ENCODE measurements around the gene KCNAB1. TPM values are rescaled to one million over a fixed set of nuclear protein-coding genes. Genes with fewer than 3 reads are reported as not detected.

The KCNAB1 gene
- total RNA-seq, 1 experiment from 2014 or later = 1.4 TPM

DNA sequence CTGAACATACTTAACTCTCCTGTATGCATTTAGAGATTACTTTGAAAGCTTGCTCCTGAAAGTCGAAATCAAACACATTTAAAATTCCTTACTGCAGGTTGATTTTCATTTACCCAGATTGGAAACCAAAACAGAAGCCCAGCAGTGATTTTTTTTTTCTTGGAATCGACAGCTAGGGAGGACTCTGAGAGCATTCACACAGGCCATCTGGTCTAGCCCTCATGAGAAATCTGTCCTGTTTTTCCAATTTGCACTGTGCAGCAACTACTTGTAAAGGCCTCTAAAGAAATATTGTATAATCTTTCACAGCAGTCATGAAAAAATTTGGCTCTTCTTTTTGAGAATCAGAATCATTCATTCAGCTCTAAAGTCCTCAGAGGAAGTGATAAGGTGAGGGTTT, 179.2 kb downstream of the KCNAB1 start:
- no peaks in the 10 kb centered on the region for H3K79me2 ChIP-seq (ENCODE audit: low read depth)
- DNase-seq = no peak
- no peak overlapping the region for H3K4me2 ChIP-seq
- no peak overlapping the region for H2AFZ ChIP-seq
- H3K27me3 ChIP-seq (ENCODE audit: insufficient read depth, low read depth) = no peaks in the 10 kb centered on the region
- H3K36me3 ChIP-seq (ENCODE audit: low read depth) = no peaks in the 10 kb centered on the region
- H3K9me2 ChIP-seq (ENCODE audit: insufficient read depth) = no peaks in the 10 kb centered on the region; the same call in 1 of the 2 replicates
- intact Hi-C loops (cut with micrococcal nuclease; ENCODE audit: unreplicated experiment) = no loop called here
- no peak overlapping the region for H3K27ac ChIP-seq
- no peak overlapping the region for H3K4me3 ChIP-seq
- H3K9me3 ChIP-seq (ENCODE audit: insufficient read depth, low read depth) = no peaks in the 10 kb centered on the region
- no peak for TF ChIP-seq EZH2 (IDR thresholded peaks at IDR 0.05; ENCODE audit: low read depth)
- TF ChIP-seq, protein P1, sequence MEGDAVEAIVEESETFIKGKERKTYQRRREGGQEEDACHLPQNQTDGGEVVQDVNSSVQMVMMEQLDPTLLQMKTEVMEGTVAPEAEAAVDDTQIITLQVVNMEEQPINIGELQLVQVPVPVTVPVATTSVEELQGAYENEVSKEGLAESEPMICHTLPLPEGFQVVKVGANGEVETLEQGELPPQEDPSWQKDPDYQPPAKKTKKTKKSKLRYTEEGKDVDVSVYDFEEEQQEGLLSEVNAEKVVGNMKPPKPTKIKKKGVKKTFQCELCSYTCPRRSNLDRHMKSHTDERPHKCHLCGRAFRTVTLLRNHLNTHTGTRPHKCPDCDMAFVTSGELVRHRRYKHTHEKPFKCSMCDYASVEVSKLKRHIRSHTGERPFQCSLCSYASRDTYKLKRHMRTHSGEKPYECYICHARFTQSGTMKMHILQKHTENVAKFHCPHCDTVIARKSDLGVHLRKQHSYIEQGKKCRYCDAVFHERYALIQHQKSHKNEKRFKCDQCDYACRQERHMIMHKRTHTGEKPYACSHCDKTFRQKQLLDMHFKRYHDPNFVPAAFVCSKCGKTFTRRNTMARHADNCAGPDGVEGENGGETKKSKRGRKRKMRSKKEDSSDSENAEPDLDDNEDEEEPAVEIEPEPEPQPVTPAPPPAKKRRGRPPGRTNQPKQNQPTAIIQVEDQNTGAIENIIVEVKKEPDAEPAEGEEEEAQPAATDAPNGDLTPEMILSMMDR (conservative IDR thresholded peaks at IDR 0.05) = no peak
- H3F3A ChIP-seq (ENCODE audit: insufficient read depth, low read depth) = no peaks in the 10 kb centered on the region
- H4K20me1 ChIP-seq (ENCODE audit: insufficient read depth) = no peaks in the 10 kb centered on the region
- H3K4me1 ChIP-seq (replicated peaks; ENCODE audit: insufficient read depth) = no peaks in the 10 kb centered on the region
- ChIA-PET CTCF (no interaction called here), POLR2A (ENCODE audit: unreplicated experiment) (no interaction called here)
- no TSS peak for BruUV-seq (replicated peaks)

GRCh38 chr3:156300371-156300770, 180.0 kb downstream of the KCNAB1 start:
- ChIA-PET CTCF (interaction anchor here (0.7 kb wide), 1 partner anchor 178 kb away, joined by 4 read pairs; no protein-coding TSS in a partner anchor), POLR2A (ENCODE audit: unreplicated experiment) (no interaction called here)
- Histone ChIP-seq H3K27ac (no peak overlapping the region), H2AFZ (no peak overlapping the region), H3K36me3 (ENCODE audit: low read depth) (no peaks in the 10 kb centered on the region), H3K9me3 (ENCODE audit: insufficient read depth, low read depth) (no peaks in the 10 kb centered on the region), H4K20me1 (ENCODE audit: insufficient read depth) (no peaks in the 10 kb centered on the region), H3F3A (ENCODE audit: insufficient read depth, low read depth) (no peaks in the 10 kb centered on the region), H3K79me2 (ENCODE audit: low read depth) (no peaks in the 10 kb centered on the region), H3K4me2 (no peak overlapping the region), H3K4me3 (no peak overlapping the region), H3K4me1 (replicated peaks; ENCODE audit: insufficient read depth) (no peaks in the 10 kb centered on the region), H3K9me2 (ENCODE audit: insufficient read depth) (no peaks in the 10 kb centered on the region; the same call in 1 of the 2 replicates), H3K27me3 (ENCODE audit: insufficient read depth, low read depth) (no peaks in the 10 kb centered on the region)
- BruUV-seq (replicated peaks) = no TSS peak
- DNase-seq = no peak
- intact Hi-C loops (cut with micrococcal nuclease; ENCODE audit: unreplicated experiment) = no loop called here
- TF ChIP-seq EZH2 (IDR thresholded peaks at IDR 0.05; ENCODE audit: low read depth) = no peak
- TF ChIP-seq, protein P1 (conservative IDR thresholded peaks at IDR 0.05) = no peak

DNA sequence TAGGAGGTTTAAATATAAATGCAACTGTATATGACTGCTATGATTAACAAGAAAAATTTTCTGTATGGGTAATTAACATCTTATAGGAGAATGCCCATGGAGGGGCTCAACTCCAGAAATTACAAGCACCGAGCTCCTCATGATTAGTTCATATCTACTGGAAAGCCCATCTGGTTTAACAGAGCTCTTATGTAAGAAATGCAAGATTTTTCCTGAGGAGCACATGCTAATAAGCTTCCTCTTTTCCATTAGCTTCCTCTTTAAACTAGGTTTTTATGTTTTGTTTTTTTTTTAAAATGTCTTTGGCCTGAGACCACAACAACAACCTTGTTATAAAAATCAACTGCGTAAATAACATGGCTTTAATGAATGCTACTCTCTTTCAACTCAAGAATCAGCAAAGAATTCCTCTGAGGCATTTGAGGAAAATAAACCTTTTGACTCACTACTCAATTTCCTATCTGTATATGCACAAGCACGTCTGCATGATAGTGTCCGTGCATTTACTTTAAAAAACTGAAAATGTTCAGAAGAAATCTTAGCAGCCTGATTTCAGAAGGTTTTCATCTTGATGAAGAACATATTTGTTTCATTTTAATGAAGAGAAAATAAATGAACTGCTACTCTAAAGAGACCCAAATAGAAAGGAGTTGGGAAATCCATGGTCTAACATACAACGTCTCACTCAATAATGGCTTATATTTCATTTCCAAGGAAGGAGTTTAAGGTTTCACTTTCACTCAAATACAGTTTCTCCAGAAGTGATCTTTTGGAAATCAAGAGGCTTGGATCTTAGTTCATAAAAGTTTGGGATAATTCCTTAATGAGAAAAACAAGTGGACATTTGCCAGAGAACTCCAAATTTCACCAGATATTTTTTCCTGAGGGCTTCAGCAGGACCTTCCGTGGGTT, 180.8 kb downstream of the KCNAB1 start:
- POLR2A ChIA-PET (ENCODE audit: unreplicated experiment) = no interaction called here
- no peaks in the 10 kb centered on the region for H4K20me1 ChIP-seq (ENCODE audit: insufficient read depth)
- DNase-seq = no peak
- H3K27ac ChIP-seq = no peak overlapping the region
- no peak overlapping the region for H3K4me3 ChIP-seq
- intact Hi-C loops (cut with micrococcal nuclease; ENCODE audit: unreplicated experiment) = no loop called here
- CTCF ChIA-PET = no interaction called here
- H3K27me3 ChIP-seq (ENCODE audit: insufficient read depth, low read depth) = no peaks in the 10 kb centered on the region
- H3K36me3 ChIP-seq (ENCODE audit: low read depth) = no peaks in the 10 kb centered on the region
- H3F3A ChIP-seq (ENCODE audit: insufficient read depth, low read depth) = no peaks in the 10 kb centered on the region
- no peaks in the 10 kb centered on the region for H3K79me2 ChIP-seq (ENCODE audit: low read depth)
- H3K9me2 ChIP-seq (ENCODE audit: insufficient read depth) = no peaks in the 10 kb centered on the region; the same call in 1 of the 2 replicates
- 0 out of 2 replicates have a peak overlapping the region, but pooled peaks have one; percentile 13 for H2AFZ ChIP-seq
- H3K4me2 ChIP-seq = peak overlapping the region; percentile 2; the same call in 1 of the 2 replicates
- TF ChIP-seq EZH2 (IDR thresholded peaks at IDR 0.05; ENCODE audit: low read depth) = no peak
- TF ChIP-seq, protein P1 (conservative IDR thresholded peaks at IDR 0.05) = no peak
- no peaks in the 10 kb centered on the region for H3K9me3 ChIP-seq (ENCODE audit: insufficient read depth, low read depth)
- no TSS peak for BruUV-seq (replicated peaks)
- H3K4me1 ChIP-seq (replicated peaks; ENCODE audit: insufficient read depth) = no peaks in the 10 kb centered on the region

Measured in PC-9 (cell line).